ENCODE measurements around the gene TNS1.
"Not testable (repeated sequence)": the region's sequence is repeated elsewhere in the genome, so short reads cannot be mapped to it uniquely, and the experiment has no call there.

The TNS1 gene

GRCh38 chr2:217790681-217791392 is 212.0 kb downstream of the TNS1 start:
- no peak for DNase-seq

- DNase-seq = no peak
Observed at GRCh38 chr2:217790195-217790594, 212.6 kb downstream of the TNS1 start.

GRCh38 chr2:217789736-217790181 is 213.0 kb downstream of the TNS1 start:
- no peak for DNase-seq

GRCh38 chr2:217789003-217789735 is 213.6 kb downstream of the TNS1 start:
- DNase-seq = peak; percentile 54

- no peak for DNase-seq
Observed at GRCh38 chr2:217788669-217789002, 214.2 kb downstream of the TNS1 start.

- no peak for DNase-seq
Observed at GRCh38 chr2:217787160-217787877, 215.5 kb downstream of the TNS1 start.

- not testable (repeated sequence) for DNase-seq
Observed at GRCh38 chr2:217786560-217786959, 216.2 kb downstream of the TNS1 start.

GRCh38 chr2:217785544-217786045 is 217.2 kb downstream of the TNS1 start:
- DNase-seq = peak; percentile 55

GRCh38 chr2:217784996-217785543 is 217.7 kb downstream of the TNS1 start:
- no peak for DNase-seq

- no peak for DNase-seq
Observed at GRCh38 chr2:217783243-217783642, 219.6 kb downstream of the TNS1 start.

- DNase-seq = no peak
Observed at GRCh38 chr2:217777906-217778305, 224.9 kb downstream of the TNS1 start.

GRCh38 chr2:217776631-217777030 is 226.2 kb downstream of the TNS1 start:
- no peak for DNase-seq

- DNase-seq = no peak
Observed at GRCh38 chr2:217775920-217776503, 226.8 kb downstream of the TNS1 start.

GRCh38 chr2:217774232-217774631 is 228.6 kb downstream of the TNS1 start:
- DNase-seq = no peak

- no peak for DNase-seq
Observed at GRCh38 chr2:217773539-217773938, 229.3 kb downstream of the TNS1 start.

GRCh38 chr2:217766356-217766755 is 236.4 kb downstream of the TNS1 start:
- no peak for DNase-seq

- DNase-seq = no peak
Observed at GRCh38 chr2:217761645-217762277, 241.0 kb downstream of the TNS1 start.

- DNase-seq = no peak
Observed at GRCh38 chr2:217759991-217760390, 242.8 kb downstream of the TNS1 start.

- DNase-seq = no peak
Observed at GRCh38 chr2:217757108-217757463, 245.7 kb downstream of the TNS1 start.

GRCh38 chr2:217756375-217757107 is 246.3 kb downstream of the TNS1 start:
- DNase-seq = peak; percentile 20

GRCh38 chr2:217755027-217755745 is 247.6 kb downstream of the TNS1 start:
- no peak for DNase-seq

Data from NCI-H1694 treated with DMSO at 0.1 percent for 48 hours (cell line).